RKO (cell line): Measurements from ENCODE around the gene TTC17.
A peak's percentile ranks its signal among the peaks of the same experiment; 100 is the strongest.
"Not testable (repeated sequence)": the region's sequence is repeated elsewhere in the genome, so short reads cannot be mapped to it uniquely, and the experiment has no call there.

Source experiments
- DNase-seq: peaks from one replicate; pipeline ENCODE4 v3.0.0-alpha.2; 2016; ENCODE audit warnings: low spot score

Gene TTC17

GRCh38 chr11:43467958-43468357, 109.2 kb downstream of the TTC17 start:
- DNase-seq = no peak

- not testable (repeated sequence) for DNase-seq
Observed at GRCh38 chr11:43477491-43477890, 118.8 kb downstream of the TTC17 start.

- DNase-seq = no peak
Observed at GRCh38 chr11:43486141-43486540, 127.4 kb downstream of the TTC17 start.

GRCh38 chr11:43489869-43490465, 131.2 kb downstream of the TTC17 start:
- no peak for DNase-seq

GRCh38 chr11:43492701-43493100, 134.0 kb downstream of the TTC17 start:
- no peak for DNase-seq

GRCh38 chr11:43493431-43493830, 134.7 kb downstream of the TTC17 start:
- no peak for DNase-seq

- no peak for DNase-seq
Observed at GRCh38 chr11:43497144-43497543, 138.4 kb downstream of the TTC17 start.

- DNase-seq = no peak
Observed at GRCh38 chr11:43498561-43498960, 139.8 kb downstream of the TTC17 start.

GRCh38 chr11:43503417-43503816, 144.7 kb downstream of the TTC17 start:
- no peak for DNase-seq

- peak; percentile 12 for DNase-seq
Observed at GRCh38 chr11:43504316-43504950, 145.7 kb downstream of the TTC17 start.

GRCh38 chr11:43505171-43505570, 146.5 kb downstream of the TTC17 start:
- DNase-seq = no peak

- no peak for DNase-seq
Observed at GRCh38 chr11:43507171-43507570, 148.5 kb downstream of the TTC17 start.

- DNase-seq = peak; percentile 70
Observed at GRCh38 chr11:43508511-43508918, 149.8 kb downstream of the TTC17 start.

- no peak for DNase-seq
Observed at GRCh38 chr11:43511959-43512358, 153.2 kb downstream of the TTC17 start.

GRCh38 chr11:43515090-43515489, 156.4 kb downstream of the TTC17 start:
- no peak for DNase-seq

GRCh38 chr11:43516316-43516850, 157.7 kb downstream of the TTC17 start:
- no peak for DNase-seq

- DNase-seq = peak; percentile 15
Observed at GRCh38 chr11:43517518-43517917, 158.8 kb downstream of the TTC17 start.

- DNase-seq = no peak
Observed at GRCh38 chr11:43518408-43519160, 159.9 kb downstream of the TTC17 start.

- DNase-seq = no peak
Observed at GRCh38 chr11:43521471-43521870, 162.8 kb downstream of the TTC17 start.

GRCh38 chr11:43523632-43524031, 164.9 kb downstream of the TTC17 start:
- no peak for DNase-seq

GRCh38 chr11:43532041-43532440, 173.3 kb downstream of the TTC17 start:
- DNase-seq = no peak

- DNase-seq = no peak
Observed at GRCh38 chr11:43537833-43538615, 179.3 kb downstream of the TTC17 start.
